GM19043 (cell line): ENCODE data around the gene ABCB6.

Experiments used
- ATAC-seq: cut with Tn5 transposase; IDR thresholded peaks from one replicate; pipeline ENCODE4 v1.9.1; 2021; ENCODE audit warnings: low read depth; ENCODE audit not compliant: unreplicated experiment

Gene ABCB6

DNA sequence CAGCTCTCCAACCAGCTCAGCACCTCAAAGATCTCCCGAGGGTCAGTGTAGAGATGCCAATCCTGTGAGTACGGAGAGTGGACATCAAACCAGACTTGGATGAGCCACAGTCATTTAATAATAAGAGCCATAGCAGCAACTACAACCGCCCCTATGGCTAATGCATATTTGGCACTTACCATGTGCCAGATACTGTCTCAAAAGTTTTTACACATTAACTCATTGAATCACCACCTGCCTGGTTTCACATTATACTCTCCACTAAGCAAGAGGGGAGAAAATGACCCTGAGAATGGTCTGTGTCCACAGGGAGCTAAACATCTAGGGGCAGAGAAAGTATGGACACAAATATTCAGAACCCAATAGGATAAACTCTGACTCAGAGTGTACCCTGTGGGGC lies 44.6 kb downstream of the ABCB6 start:
- no peak for ATAC-seq

DNA sequence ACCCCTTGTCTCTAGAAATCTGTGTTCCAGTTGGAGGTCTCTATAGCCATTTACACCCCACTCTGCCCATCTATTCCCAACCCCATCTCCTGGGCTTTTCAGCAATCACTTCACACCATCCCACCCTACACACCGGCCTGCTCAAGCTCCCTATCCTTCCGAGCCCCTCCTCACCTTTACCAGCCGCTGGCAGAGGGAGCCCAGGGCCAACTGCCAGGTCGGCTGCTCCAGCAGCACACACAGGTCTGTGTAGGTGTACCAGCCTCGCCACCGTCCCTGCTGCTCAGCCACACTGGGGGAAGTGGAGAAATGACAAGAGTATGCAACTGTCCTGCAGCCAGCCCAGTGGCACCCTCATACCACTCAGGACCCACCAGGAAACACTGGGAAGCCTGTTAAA lies 45.6 kb downstream of the ABCB6 start:
- no peak for ATAC-seq

DNA sequence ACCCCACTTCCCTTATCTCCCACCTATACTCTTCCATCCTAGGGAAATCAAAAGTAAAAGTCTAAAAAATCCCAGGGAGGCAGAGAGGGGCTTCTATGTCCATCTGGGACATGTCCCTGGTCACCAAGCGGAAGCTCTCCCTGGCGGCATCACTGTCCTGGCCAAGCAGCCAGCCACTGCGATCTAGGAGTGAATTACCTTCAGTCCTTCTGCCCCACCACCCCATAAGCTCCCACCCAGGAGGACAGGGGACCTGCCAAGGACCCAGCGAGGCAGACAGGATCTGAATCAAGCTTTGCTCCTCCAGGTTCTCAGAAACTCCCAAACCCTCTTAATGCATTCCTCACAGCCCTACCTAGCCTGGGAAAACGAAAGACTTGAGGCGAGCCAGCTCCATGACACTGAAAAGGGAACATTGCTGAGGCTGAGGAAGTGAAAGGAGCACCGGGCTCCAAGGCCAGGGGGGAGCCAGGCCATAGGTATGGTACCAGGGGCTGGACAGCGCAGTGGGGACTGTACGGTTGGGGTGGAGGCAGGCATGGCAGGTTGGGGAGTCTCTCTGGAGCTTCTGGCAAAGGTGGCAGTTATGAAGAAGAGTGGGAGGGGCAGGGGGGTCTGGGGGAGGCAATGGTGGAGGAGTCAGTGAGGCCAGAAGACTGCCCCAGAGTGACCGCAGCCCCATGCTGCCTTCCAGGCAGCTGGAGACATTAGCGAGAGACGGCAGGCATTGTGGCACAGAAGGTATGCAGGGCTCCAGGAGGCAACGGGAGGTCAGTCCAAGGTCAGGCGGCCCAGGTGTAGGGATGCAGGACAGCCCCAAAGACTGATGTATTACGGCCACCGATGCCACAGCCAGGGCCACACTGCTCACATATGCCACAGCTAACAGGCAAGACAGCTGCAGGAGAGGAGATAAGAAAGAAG lies 46.3 kb downstream of the ABCB6 start:
- no peak for ATAC-seq

DNA sequence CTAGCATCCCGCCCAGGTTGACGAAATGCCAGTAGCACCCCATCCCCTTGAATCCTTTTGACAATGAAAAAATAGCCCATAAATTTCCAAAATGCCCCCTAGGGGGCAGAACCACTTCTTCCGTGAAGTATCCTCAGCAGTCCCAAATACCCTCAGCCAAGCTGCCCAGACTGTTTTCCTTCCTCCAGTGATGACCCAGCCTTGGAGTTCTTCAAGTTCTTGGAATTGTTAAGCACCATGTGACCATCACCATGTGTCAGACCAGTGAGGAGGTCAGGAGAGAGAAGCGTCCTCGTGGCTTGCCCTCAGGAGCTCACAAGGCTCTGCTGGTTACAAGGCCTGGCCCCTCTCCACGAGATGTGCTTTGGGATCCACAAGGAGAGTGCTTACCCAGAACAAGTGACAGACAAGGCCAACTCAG lies 47.5 kb downstream of the ABCB6 start:
- no peak for ATAC-seq

DNA sequence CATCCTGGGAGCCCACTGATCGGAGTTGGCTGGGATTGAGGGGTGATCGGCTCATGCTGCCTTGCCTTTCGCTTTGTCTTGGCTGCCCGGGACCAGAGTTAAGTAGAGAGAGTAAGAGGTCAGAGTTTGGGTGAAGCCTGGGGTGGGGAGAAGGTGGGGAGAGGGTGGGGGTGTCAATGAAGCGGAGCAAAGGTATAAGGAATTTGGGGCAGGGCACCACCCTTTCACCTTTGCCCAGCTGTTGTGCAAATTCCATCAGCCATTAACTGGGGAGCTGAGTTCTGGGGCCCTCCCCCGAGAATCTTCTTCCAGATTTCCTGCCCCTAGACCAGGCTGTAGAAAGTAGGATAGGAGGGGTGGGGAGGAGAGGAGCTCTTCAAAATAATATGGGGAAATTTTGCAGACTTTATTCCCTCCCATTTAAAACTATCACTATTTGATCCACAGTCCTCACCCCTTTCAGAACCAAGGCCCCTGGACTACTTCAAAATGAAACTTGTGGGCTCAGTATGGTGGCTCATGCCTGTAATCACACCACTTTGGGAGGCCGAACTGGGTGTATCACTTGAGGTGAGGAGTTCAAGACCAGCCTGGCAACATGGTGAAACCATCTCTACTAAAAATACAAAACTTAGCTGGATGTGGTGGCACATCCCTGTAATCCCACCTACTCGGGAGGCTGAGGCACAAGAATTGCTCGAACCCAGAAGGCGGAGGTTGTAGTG lies 48.7 kb downstream of the ABCB6 start, which contains the start of gene SLC23A3:
Gene SLC23A3 (minus strand): TSS at position 100 of the 725 bp plus-strand sequence. CDS start 45 bp downstream, at position 55.
- ATAC-seq, result no peak

DNA sequence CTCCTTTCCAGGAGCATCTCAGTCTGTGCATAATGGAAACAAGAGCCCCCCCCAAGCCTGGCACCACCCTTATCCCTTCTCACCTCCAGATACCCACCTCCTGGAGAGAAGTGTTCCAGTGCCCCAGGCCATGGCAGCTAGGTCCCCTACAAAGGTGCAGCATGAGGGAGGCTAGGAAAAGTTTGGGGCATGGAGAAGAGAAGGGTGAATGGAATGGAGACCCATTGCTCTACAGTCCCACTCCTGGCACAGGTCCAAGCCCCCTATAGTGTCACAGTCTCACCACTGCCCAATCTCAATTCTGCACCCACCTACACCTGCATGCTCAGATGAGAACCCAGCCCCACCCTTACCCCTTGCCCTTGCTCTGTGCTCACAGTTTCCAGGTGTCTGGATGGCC lies 49.8 kb downstream of the ABCB6 start:
- ATAC-seq, result no peak

DNA sequence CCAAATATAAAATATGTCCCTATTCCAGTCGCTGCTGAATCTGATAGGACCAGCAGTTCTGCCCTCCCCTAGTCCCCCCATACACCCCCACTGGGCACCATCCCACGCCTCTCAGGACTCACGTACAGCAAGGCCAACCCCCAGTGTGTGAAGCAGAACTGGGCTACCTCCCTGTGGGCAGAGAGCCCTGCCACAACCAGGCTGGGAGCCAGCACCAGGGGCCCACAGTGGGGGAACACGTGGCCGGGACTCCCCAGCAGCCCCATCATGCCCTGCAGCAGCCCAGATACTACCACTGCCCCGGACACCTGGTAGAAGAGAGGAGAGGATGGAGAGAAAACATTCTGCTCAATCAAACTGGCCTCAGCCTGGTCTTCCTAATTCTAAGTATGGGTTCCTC lies 50.2 kb downstream of the ABCB6 start:
- no peak for ATAC-seq

DNA sequence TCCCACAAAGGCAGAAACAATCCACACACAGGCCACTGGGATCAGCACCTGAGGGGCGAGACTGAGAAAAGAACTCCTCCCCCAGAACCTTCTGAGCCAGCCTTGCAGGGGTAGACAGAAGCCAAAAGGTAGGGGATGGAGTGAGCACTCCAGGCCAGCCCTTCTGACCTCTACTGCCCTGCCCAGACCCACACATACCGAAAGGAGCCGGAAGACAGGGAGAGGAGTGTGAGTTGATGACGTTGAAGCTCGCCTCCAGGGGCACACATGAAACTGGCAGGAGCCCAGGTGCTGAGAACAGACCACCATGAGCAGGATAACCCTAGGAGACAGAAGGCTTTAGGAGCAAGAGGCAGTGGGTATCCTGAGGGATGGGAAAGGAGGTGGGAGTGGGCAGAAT lies 50.8 kb downstream of the ABCB6 start:
- ATAC-seq, result no peak

DNA sequence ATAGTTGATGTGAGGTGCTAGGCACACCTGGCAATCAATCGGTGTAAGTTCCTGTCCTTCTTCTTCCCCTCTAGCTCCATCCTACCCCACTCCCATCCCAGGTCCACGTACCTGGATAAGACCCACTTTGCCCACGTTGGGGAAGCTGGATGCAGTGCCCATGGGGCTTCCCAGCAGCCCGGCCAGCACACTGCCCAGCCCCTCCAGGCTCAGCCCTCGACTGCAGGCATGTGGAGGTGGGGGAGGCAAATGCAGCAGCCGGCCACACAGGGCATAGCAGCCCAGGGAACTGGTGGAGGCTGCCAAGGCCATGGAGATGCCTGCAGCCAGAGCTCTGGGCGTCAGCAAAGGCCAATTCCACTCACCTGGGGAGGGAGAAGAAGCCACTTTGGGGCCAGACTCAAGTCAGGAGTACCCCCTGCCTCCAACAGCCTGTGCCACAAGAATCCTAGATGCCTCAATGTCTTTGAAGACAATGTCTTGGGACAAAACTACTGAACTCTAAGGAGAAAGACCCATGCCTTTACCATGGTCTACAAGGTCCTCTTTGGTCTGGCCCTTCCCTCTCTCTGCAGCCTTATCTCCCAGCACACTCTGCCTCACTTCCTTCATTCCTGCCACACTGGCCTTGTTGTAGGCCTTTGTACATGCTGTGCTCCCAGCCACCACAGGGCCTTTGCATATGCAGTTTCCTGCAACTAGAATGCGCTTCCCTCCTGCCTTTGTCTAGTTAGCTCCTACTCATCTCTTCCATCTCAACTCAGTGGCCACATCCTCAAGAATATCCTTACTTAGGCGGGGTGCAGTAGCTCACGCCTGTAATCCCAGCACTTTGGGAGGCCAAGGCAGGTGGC lies 53.5 kb downstream of the ABCB6 start:
- no peak for ATAC-seq

DNA sequence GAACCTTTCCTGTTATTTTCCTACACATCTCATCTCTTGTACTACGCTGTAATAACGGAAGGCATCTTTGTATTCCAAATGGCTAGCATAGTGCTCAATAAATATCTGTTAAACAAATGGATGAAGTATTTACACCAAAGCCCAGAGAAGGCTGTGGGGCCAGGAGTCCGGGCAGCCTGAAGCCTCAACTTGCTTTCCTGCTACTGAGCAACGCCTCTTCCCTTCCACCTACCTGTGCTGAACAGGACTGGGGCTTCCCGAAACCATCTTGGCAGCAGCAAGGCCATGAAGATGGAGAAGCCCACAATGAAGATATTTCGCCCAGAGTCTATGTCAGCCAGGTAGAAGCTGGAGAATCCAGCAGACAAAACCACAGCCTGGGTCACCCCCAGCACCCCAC lies 55.6 kb downstream of the ABCB6 start:
- no peak for ATAC-seq

DNA sequence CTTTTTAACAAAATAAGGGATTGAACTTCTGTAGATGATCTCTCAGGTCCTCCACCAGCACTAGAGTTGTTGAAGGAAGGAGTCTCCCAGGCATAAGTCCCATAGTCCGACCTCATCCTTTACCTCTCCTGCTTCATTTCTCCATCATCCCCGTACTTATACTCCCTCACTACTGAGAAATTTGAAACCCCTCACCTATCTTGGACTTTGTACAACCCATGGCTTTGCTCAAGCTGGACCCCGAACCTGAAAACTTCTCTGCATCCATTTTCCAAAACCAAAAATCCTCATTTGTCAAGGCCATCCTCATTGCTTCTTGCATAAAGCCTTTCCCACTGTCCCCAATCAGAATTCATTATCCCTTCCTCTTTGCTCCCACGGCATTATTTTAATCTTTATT lies 57.7 kb downstream of the ABCB6 start:
- ATAC-seq, result no peak

DNA sequence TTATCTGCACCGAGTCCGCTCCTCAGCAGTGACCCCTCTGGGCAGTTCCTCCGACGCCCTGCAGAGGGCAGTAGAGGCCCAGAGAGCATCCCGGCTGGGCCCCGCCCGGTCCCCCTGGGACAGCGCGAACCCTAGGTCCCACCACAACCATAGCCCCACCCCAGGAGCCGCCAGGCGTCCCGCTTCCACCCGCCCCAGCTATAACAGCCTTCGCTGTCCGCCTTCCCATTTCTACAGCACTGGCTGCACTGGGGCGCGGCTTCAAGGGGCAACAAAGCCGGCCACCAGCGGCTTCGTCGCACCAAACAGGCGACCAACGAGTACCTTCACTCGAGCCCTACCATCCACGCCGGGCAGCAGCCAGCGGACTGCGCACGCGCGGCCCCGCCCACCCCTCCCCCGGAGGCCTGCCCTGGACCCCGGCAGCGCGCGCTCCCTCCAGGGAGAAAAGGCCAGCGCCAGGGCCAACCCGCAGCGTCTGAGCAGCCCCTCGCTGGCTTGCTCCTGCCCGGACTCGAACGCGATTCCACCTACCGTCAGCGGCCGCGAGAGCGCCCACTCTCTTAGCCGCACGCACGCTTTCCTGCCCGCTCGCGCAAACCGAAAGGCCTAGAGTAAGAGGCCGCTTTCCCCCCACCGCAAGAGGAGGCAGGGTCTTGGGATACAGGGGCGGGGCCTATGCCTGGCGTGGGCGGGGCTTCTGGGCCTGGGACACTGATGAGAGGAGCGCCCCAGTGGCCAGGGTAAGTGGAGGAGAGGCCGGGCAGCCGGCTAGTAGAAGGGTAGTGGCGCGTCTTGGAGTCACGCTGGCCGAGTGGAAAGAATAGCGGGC lies 58.4 kb downstream of the ABCB6 start, which contains the start of gene NHEJ1:
Gene NHEJ1 (minus strand): TSS at position 630 of the 832 bp plus-strand sequence. CDS start 2,453 bp downstream, outside the sequence.
- ATAC-seq, result peak; percentile 81
